ENCODE data around the gene PHF20.

The PHF20 gene

DNA sequence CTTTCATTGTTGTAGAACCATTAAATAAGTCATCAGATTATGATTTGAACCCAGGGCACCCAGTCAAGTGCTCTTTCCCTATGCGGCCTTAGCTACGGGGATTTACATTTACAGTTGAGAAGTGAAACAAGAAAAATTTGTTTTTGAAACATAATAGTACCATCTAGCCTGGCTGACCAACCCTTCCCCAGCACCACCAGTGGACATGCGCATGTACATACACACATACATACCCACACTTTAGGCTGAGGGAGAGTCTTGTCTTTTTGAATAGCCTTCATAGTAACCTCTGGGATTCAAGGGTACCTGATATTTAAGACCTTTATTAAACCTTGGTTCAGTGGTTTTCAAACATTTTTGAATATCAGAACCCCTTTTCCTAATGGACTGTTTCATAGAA lies 148.7 kb downstream of the PHF20 start:
- TF ChIP-seq, protein P1, sequence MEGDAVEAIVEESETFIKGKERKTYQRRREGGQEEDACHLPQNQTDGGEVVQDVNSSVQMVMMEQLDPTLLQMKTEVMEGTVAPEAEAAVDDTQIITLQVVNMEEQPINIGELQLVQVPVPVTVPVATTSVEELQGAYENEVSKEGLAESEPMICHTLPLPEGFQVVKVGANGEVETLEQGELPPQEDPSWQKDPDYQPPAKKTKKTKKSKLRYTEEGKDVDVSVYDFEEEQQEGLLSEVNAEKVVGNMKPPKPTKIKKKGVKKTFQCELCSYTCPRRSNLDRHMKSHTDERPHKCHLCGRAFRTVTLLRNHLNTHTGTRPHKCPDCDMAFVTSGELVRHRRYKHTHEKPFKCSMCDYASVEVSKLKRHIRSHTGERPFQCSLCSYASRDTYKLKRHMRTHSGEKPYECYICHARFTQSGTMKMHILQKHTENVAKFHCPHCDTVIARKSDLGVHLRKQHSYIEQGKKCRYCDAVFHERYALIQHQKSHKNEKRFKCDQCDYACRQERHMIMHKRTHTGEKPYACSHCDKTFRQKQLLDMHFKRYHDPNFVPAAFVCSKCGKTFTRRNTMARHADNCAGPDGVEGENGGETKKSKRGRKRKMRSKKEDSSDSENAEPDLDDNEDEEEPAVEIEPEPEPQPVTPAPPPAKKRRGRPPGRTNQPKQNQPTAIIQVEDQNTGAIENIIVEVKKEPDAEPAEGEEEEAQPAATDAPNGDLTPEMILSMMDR (IDR thresholded peaks at IDR 0.05; ENCODE audit: low read length, missing control alignments): no peak
- no peak for DNase-seq (ENCODE audit: low read depth)
- no peak overlapping the region for H3K4me3 ChIP-seq (replicated peaks; ENCODE audit: low read depth, low read length)

DNA sequence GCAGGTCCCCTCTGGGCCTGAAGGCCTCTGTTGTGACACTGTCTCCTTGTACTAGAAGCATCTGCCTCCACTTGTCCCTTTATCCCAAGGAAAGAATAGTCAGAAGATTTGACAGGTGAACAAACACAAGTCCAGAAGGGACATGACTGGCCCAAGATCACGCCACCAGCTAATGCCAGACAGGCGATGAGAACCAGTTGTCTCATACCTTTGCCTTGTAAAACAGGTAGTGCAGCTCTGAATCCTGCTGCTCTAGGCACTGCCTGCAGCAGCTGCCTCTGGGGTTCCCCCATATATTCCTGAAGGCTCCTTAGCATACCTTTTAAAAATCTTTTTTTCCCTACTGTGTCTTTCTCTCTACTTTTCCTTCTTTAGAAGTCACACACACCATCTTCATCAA lies 157.5 kb downstream of the PHF20 start:
- TF ChIP-seq, protein P1 (IDR thresholded peaks at IDR 0.05; ENCODE audit: low read length, missing control alignments): no peak
- H3K4me3 ChIP-seq (replicated peaks; ENCODE audit: low read depth, low read length): no peak overlapping the region
- DNase-seq (ENCODE audit: low read depth): no peak

DNA sequence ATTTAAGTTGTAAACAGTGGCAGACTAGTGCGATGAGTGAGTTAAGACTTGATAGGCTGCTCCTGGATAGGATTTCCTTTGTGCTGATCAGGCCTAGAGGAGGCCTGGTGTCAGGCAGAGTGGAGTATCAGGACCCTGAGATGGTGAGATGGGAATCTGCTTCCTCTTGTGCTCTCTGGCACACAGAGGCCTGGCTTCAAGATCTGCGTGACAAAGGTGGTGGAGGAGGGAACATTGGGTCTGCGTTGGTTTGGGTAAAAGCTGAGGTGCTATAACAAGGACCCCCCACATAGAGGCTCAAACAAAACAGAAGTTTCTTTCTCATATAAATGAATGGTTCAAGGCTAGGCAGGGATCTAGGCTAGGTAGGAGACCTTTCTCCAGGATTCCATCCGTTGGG lies 162.2 kb downstream of the PHF20 start:
- H3K4me3 ChIP-seq (replicated peaks; ENCODE audit: low read depth, low read length): no peak overlapping the region
- no peak for DNase-seq (ENCODE audit: low read depth)
- TF ChIP-seq, protein P1 (IDR thresholded peaks at IDR 0.05; ENCODE audit: low read length, missing control alignments): no peak

DNA sequence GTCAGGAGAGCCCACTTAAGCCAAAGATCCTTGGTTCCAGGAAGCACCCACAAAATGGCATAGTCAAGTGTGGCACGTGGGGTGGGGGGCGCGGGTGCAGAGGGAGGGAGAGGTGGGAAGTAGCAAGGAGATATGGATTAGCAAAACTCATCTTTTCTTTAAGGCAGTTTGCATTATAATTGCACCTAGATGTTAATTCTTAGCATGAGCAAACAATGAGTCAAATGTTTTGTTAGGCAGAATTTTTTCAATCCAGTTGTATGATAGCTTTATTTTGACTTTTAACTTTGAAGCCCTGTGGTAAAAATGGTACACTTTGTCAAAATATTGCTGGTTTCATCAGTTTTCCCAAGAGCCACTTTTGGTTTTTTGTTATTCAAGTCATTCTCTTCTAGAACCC lies 167.4 kb downstream of the PHF20 start:
- no peak for DNase-seq (ENCODE audit: low read depth)
- TF ChIP-seq, protein P1 (IDR thresholded peaks at IDR 0.05; ENCODE audit: low read length, missing control alignments): no peak
- no peak overlapping the region for H3K4me3 ChIP-seq (replicated peaks; ENCODE audit: low read depth, low read length)

DNA sequence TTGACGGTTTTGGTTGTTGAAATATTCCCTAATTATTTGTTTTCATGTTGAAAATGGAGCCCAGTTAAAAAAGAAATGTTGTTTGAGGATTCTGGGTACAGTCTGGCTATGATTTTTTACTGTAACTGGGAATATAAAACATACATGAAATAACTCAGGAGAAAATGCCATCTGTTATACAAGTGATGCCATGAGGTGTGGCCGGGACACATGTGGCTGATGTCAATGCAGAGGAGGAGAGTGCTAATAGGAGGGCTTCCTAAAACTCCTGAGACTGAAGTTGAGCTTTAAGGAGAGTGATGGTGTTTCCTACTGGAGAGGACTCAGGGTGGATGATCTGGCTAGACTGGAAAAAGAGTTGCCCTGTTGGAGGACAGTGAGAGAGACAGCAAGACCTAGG lies 169.8 kb downstream of the PHF20 start:
- H3K4me3 ChIP-seq (replicated peaks; ENCODE audit: low read depth, low read length): no peak overlapping the region
- TF ChIP-seq, protein P1 (IDR thresholded peaks at IDR 0.05; ENCODE audit: low read length, missing control alignments): no peak
- no peak for DNase-seq (ENCODE audit: low read depth)

DNA sequence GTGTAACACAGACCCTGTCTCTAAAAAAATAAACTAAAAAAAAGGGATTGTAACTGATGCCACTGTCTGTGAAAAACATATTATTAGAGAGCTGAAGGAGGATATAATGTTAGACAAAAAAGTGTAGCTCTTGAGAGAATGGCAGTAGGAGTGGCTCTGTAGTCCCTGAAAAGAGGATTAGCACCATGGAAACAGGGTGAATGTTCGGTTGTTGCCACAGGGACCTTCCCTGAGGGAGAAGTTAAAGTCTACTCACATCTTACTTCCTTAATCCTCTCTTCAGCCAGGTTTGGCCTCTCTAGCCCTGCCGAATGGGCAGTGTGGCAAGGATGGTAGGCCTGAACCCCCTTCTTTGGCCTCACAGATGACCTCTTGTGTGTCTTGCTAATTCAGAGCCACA lies 170.4 kb downstream of the PHF20 start:
- DNase-seq (ENCODE audit: low read depth): no peak
- no peak overlapping the region for H3K4me3 ChIP-seq (replicated peaks; ENCODE audit: low read depth, low read length)
- TF ChIP-seq, protein P1 (IDR thresholded peaks at IDR 0.05; ENCODE audit: low read length, missing control alignments): no peak

DNA sequence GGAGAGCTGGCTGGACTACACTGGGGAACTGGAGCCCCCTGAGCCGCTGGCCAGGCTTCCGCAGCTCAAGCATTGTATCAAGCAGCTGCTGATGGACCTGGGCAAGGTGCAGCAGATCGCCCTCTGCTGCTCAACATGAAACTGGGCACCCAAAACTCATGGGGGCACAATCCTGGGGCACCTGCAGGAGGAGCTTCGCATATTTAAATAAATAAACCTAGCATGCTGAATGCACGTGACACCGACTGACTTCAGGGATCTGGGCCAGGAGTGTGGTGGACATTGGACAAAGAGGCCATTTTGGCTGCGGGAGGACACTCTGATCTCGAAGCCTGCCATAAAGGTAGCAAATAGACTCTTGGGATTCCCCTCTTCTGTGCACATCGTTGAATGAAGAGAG lies 175.7 kb downstream of the PHF20 start:
- H3K4me3 ChIP-seq (replicated peaks; ENCODE audit: low read depth, low read length): no peak overlapping the region
- DNase-seq (ENCODE audit: low read depth): peak; percentile 28
- TF ChIP-seq, protein P1 (IDR thresholded peaks at IDR 0.05; ENCODE audit: low read length, missing control alignments): peak; percentile 39
